NCI-H69 (cell line): ENCODE data around the gene DENND5A.
"Not testable (repeated sequence)": the region's sequence is repeated elsewhere in the genome, so short reads cannot be mapped to it uniquely, and the experiment has no call there.

ENCODE experiments used
- DNase-seq: peaks from one replicate; lab custom pipeline; 2025; lab: John Stamatoyannopoulos, UW

DENND5A gene

DNA sequence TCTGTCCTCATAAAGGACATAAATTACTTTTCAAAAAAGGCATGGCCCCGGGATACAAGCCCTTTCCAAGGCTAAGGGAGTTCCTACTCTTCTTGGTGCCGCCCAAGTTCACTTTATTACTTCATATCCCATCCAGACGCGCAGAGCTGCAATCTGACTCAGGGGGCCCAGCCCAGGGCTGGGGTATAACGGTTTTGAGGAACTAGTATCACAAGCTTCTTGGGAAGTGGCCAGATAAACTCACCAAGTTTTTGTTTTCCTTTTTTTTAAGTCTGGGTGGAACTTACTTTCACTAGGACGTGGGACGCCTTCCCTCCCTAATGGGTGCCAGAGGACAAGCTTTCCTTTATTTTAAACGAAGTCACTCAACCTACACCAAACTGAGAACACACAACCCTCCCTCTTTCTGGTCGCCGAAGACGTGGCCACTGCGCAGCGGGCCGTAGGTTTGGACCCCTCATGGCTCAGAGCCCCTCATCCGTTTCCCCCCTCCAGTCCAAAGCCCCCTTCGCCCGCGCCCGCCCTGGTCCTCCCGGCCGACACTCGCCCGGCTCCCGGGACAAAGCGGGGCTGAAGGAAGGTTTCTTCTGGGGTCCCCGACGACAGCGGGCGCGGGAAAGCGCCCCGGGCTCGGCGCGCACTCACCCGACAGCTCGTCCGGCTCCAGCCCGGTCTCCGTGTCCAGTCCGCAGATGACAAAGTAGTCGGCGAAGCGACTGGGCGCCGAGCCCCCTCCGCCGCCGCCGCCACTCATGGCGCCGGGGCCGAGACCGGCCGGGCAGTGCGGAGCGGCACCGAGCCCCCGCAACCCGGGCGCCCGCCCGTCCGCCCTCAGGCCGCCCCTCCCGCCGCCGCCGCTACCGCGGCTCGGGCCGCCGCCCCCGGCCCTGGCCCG, 587 bp downstream of the DENND5A start:
- DNase-seq, result peak; percentile 72

DNA sequence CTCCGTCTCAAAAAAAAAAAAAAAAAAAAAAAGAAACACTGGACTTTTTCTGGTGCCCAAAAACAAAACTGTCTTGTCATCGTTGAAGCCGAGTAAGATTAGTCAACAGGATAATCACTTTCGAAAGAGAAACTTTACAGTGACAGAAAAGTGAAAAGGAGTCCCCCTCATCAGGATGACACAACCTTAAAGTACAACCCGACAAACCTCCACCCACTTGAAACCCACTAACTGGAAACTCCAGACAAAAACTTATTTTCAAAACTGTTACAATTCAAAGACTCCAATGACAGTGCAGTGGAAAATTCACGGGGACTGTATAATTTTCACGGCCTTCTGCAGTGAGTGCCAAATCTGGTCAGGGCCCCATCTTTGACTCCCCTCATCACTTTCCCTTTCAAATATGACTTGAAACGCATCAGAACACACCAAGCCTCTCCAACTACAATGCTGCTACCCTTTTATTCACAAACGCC, 1.3 kb downstream of the DENND5A start:
- no peak for DNase-seq

DNA sequence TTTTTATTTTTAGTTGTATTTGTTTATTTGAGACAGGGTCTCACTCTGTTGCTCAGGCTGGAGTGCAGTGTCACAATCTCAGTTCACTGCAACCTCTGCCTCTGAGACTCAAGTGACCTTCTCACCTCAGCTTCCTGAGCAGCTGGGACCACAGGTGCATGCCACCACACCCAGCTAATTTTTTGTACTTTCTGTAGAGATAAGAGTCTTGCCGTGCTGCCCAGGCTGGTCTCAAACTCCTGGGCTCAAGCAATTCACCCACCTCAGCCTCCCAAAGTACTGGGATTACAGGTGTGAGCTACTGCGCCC, 4.4 kb downstream of the DENND5A start:
- peak; percentile 15 for DNase-seq

DNA sequence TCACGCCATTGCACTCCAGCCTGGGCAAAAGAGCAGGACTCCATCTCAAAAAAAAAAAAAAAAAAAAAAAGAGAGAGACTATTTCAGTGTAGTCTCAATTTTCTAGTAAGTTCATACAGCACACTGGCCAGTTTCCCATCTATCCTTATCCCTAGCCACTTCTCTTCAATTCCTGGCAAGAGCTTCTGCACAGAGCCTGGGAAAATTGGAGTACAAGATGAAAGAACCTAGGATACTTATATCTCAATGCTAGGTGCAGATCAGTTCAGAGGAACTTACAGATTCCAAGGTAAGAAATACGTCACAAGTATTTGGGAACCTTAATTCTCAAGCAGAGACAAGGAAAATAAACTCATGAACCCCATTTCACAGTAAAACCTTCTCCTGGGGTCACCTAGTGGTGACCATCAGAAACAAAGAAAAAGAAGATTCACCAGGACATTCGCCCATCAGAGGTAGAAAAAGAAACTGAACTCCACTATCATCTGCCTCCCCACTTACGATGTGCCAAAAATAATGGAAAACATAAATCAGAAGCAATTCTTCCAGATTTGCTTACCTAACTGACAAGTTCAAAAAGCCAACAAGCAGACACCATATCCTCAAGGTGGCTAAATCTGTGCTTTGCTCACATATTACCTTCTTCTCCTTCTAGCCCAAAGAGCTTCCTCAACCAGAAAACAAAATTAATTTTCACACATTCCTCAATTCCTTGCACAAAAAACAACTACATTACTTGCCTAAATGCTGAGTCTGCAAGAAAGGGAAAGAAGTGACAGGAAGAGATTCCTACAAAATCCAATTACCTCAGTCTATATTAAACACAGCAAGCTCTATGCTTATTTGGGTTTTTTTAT, 4.9 kb downstream of the DENND5A start:
- no peak for DNase-seq

DNA sequence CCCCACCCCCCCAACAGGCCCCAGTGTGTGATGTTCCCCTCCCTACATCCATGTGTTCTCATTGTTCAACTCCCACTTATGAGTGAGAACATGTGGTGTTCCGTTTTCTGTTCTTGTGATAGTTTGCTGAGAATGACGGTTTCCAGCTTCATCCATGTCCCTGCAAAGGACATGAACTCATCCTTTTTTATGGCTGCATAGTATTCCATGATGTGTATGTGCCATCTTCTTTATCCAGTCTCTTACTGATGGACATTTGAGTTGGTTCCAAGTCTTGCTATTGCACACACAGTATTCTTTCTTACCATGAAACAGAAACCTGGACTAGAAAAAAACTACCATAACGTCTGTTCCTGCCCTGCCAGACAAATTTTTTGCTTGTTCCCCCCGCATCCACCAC, 6.9 kb downstream of the DENND5A start:
- not testable (repeated sequence) for DNase-seq

DNA sequence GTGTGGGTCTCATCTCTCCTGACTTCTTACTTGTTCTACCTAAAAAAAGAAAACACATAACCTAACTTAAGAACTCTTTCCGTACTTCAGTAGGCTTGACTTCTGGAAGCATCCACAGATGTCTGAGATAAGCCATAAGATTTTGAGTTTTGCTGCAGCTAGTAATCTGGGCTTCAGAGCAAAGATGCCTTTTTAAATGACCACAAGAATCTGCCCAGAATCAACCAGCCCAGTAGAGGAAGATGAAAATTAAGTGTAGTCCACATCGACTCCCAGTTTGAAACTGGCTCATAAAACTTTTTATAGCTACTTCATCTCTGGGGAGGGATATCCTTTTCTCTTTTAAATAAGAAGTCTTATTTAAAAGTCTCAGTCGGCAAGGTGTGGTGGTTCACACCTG, 10.7 kb downstream of the DENND5A start:
- DNase-seq, result no peak

DNA sequence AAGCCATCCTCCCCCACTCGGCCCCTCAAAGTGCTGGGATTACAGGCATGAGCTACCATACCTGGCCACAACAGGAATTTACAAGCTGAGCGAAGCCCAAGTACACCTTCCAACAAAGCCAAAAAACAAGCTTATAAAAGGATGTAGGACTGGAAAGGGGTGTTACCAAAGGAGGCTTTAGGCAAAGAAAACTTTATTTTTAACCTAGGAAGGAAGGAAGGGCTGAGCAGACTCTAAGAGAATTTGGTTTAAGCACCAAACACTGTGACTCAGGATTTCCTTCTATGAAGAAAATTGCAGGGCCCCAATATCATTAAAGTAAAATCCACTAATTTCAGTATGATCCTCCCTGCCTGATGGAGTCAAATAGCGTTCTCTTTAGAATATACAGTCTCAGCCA, 12.1 kb downstream of the DENND5A start:
- no peak for DNase-seq

DNA sequence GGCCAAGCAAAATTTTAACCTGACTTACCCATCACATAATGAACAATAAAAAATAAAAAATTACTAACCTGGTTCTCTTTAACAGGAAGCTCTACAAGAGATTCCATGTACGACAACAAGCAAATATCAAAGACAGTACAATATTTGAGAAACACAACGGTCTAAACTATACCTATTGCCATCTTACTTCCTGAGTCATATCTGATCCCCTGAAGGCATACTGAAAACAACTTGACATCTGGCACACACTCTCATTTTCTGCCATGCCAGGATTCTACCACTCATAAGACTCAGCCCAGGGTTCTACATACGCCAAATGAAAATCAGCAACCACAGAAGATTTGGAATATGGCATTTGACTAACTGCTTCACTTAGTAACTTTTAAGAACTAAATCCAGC, 13.8 kb downstream of the DENND5A start:
- DNase-seq, result peak; percentile 74

DNA sequence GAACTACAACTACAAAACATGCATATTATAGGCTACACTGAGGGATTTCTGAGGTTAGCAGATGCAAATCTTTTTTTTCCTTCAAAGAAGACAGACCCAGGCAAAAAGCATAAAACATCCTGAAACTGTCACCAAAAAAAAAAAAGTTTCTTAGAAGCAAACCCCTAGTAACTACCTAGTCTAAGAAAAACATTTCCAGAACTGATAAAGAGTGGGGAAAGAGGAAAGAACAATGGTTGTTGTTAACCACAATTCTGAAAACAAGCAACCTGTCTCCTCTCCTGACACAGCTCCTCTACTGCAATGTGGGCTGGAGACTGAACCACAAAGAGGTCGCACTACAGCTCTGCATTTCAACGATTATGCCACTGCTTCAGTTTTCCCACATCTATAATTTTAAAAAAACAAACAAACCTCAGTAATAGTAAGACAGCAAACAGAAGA, 15.0 kb downstream of the DENND5A start:
- no peak for DNase-seq

DNA sequence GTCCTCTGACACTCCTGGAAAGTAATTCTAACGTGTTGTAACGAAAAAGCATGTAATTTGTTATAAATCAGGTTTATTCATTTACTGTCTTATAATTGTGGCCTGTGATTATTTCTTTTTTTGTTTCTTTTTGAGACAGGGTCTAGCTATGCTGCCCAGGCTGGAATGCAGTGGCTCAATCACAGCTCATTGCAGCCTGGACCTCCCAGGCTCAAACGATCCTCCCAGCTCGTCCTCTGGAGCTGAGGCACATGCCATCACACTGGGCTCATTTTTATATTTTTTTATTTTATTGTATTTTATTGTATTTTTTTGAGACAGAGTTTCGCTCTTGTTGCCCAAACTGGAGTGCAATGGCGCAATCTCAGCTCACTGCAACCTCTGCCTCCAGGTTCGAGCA, 15.9 kb downstream of the DENND5A start:
- no peak for DNase-seq

DNA sequence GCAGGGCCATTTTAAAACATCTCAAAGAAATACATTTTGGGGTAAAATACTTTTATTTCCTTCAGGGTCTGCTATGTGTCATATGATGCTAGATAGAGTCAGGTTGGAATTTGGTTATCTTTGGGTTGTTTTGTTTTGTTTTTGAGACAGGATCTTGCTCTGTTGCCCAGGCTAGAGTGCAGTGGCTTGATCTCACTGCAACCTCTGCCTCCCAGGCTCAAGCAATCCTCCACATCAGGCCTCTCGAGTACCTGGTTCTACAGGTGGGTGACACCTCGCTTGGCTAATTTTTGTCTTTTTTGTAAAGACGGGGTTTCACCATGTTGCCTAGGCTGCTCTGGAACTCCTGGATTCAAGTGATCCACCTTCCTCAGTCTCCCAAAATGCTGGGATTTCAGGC, 17.3 kb downstream of the DENND5A start:
- no peak for DNase-seq

DNA sequence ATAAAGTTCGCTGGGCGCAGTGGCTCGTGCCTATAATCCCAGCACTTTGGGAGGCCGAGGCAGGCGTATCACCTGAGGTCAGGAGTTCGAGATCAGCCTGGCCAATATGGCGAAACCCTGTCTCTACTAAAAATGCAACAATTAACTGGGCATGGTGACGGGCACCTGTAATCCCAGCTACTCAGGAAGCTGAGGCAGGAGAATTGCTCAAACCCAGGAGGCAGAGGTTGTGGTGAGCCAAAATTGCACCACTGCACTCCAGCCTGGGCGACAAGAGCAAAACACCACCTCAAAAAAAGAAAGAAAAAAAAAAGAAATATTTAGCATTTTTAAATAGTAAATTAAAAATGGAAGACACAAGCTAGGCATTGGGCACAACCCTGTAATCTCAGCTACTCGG, 28.9 kb downstream of the DENND5A start:
- DNase-seq, result not testable (repeated sequence)

DNA sequence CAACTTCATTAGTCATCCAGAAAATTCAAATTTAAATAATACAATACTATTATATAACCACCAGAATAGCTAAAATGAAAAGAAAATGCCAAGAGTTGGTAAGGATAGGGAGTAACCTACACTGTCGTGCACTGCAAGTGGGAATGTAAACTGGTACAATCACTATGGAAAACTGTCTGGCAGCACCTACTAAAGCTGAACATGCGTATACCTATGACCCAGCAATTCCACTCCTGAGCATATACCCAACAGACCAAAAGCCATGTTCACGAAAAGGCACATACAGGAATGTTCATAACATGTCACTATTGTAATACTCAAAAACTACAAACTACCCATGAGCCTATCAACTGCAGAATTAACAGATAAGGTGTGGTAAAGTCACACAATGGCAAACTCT, 32.7 kb downstream of the DENND5A start:
- DNase-seq, result no peak

DNA sequence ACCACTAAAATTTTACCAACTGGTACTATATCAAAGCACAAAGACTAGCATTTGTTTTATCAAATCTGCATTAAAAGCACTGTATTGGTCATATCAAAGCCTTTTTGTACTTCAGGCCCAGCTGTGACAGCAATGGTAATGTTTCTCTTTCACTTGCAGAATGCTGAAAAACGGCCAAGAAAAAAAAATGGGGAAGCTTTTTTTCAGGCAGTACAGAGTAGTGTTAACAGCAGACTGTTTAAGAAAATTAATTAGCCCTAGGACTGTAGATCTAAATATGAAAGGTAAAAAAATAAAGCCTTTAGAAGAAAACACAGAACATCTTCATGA, 33.3 kb downstream of the DENND5A start:
- no peak for DNase-seq

DNA sequence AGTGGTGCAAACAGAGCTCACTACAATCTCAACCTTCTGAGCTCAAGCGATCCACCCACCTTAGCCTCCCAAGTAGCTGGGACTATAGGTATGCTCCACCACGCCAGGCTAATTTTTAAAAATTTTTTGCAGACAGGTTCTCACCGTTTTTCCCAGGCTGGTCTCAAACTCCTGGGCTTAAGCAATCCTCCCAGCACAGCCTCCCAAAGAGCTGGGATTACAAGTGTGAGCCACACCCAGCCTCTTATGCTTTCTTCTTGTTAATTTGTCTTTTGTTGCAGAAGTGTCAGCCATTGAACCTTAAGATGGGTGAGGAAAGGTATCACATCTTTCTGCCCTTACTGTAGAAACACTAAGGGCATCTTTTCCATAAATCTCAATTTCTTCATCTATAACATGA, 34.9 kb downstream of the DENND5A start:
- DNase-seq, result no peak

DNA sequence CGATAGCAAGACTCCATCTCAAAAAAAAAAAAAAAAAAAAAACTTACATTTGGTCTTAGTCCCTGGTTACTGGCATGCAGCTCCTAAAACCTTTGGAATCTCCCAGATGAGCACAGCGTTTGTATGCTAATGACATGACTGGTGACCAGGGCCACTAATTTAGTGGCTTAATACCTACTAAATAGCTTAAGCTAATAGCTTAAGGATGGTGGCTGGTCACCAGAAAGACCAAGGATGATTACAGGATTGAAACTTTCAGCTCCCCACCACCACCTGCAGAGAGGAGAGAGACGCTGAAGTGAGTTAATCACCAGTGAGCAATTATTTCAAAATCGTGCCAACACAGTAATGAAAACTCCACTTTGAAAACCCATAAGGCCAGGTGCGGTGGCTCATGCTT, 37.1 kb downstream of the DENND5A start:
- peak; percentile 22 for DNase-seq

DNA sequence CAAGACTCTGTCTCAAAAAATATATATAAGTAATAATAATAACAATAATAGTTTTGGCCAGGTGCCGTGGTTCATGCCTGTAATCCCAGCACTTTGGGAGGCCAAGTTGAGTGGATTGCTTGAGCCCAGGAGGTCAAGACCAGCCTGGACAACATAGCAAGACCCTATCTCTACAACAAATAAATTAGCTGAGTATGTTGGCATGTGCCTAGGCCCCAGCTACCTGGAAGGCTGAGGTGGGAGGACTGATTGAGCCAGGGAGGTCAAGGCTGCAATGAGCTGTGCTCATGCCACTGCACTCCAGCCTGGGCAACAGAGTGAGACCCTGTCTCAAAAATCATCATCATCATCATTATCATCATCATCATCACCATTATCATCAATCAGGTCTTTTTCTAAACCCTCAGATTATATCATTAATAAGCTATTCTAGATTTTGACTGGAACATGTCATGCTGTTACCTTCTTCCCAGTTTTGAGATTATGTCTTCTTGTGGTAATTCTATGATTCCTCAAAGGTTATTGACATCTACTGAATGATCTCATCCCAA, 39.3 kb downstream of the DENND5A start:
- DNase-seq, result no peak

DNA sequence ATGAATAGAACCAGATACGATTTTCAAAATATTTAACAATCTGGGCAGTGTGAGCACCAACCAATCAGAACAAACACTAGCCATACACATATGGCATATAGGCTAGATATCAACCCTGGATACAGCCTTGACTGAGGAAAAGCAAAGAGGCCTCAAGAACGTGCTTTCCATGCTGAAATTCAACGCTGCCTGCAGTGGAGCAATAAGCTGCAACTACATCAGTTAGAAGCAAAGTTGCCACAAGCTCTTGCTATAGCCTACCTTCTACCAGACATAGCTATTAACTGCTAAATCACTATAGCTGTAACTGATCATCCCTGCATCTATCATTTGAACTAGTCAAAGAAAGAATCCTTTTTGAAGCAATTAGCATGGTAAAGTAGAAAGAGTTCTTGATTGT, 42.5 kb downstream of the DENND5A start:
- DNase-seq, result no peak

DNA sequence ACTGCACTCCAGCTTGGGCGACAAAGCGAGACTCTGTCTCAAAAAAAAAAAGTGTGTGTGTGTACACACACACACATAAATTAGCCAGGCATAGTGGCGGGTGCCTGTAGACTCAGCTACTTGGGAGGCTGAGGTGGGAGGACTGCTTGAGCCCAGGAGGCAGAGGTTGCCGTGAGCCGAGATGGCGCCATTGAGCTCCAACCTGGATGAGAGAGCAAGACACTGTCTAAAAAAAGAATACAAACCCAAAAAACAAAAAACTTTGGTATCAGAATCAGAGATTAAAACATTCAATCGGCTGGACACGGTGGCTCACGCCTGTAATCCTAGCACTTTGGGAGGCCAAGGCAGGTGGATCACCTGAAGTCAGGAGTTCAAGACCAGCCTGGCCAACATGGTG, 44.3 kb downstream of the DENND5A start:
- DNase-seq, result not testable (repeated sequence)

DNA sequence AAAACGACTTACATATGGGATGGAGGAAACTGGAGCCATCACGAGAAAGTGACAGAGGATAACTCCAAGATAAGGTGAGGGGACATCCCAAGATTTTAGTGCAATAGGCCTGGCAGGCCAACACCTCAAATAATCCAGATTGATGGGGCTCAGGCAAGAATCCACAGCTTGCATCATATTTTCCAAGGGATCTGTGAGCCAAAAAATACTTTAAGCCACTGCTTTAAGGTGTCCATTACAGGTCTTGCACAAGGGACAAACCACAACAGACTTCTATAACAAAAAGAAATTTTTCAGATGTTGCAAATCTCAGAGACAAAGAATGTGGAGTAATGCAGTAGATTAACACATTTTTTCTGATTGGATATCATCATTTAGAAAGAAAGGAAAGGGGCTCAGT, 45.6 kb downstream of the DENND5A start:
- DNase-seq, result no peak

DNA sequence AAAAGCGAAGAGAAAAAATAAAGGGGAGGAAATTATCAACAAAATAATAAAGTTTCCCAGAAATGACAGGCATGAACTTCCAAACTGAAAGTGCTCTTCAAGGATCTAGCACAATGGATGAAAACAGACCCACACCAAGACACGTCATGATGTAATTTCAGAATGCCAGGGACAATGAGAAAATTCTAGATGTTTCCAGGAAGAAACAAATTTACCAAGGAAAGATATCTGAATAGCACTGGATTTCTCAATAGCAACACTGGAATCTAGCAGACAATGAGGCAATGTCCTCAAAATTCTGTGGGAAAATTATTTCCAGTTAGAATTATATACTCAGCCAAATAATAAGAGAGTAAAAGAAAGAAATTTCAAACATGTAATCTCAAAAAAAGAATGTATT, 46.0 kb downstream of the DENND5A start:
- no peak for DNase-seq

DNA sequence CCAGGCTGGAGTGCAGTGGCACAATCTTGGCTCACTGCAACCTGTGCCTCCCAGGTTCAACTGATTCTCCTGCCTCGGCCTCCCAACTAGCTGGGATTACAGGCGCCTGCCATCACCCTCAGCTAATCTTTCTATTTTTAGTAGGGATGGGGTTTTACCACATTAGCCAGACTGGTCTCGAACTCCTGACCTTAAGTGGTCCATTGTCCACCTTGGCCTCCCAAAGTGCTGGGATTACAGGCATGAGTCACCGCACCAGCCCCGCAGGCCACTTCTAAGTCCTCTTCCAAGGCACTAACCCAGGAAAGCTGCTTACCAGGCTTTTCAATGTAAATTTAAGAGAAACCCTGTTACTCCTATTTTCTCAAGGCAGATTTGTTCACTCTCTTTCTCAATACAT, 50.4 kb downstream of the DENND5A start:
- peak; percentile 39 for DNase-seq

DNA sequence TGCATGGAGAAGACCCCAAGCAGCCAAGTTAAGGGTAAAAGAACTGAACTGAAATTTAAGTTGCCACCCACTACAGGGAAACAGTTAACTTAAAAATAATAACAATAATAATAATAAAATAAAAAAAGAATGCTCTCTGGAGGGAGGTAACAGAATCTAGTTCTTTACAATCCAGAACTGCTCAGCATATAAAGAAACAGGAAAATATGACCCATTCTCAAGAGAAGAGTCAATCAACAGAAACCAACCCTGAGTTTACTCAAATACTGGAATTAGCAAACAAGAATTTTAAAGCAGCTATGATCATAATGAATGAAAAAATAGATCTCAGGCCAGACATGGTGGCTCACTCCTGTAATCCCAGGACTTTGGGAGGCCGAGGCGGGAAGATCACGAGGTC, 53.8 kb downstream of the DENND5A start:
- no peak for DNase-seq
